Heart right ventricle (tissue), 16 donors: Measurements from ENCODE around the gene TTC8. TPM values are rescaled to one million over a fixed set of nuclear protein-coding genes. Genes with fewer than 3 reads are reported as not detected.
"Not testable (repeated sequence)": the region's sequence is repeated elsewhere in the genome, so short reads cannot be mapped to it uniquely, and the experiment has no call there.

Experiments
- ATAC-seq, 8 donors: fragments of 200-7000 bp; cut with Tn5 transposase; one replicate each; pipeline ENCODE4 v1.9.1; 2020; ENCODE audit warnings: mild to moderate bottlenecking in 8 of 8, moderate library complexity in 8 of 8, moderate number of reproducible peaks in 1 of 8
- DNase-seq, 2 donors: peaks; one replicate each; pipeline ENCODE4 v3.0.0-alpha.2; 2020
- H3K27ac ChIP-seq, 10 donors: fragments of 200-600 bp; sonication (generic) in 2 of 10; one replicate each; pipeline versions ENCODE4 v1.5.0 to v1.8.0; 2020 to 2022; ENCODE audit warnings: mild to moderate bottlenecking in 3 of 10
- H3K27me3 ChIP-seq, 7 donors: fragments of 200-600 bp; one replicate each; pipeline ENCODE4 v1.8.0; 2021 to 2022; ENCODE audit warnings: mild to moderate bottlenecking in 2 of 7
- H3K36me3 ChIP-seq, 9 donors: fragments of 200-600 bp; sonication (generic) in 1 of 9; one replicate each; pipeline versions ENCODE4 v1.5.0 to v1.8.0; 2020 to 2022; ENCODE audit warnings: mild to moderate bottlenecking in 2 of 9
- H3K4me1 ChIP-seq, 9 donors: fragments of 200-600 bp; sonication (generic) in 1 of 9; one replicate each; pipeline versions ENCODE4 v1.5.0 to v1.8.0; 2020 to 2022; ENCODE audit warnings: mild to moderate bottlenecking in 4 of 9
- H3K4me3 ChIP-seq, 10 donors: fragments of 200-600 bp; sonication (generic) in 2 of 10; one replicate each; pipeline versions ENCODE4 v1.5.0 to v1.8.0; 2020 to 2022; ENCODE audit warnings: mild to moderate bottlenecking in 7 of 10, moderate library complexity in 2 of 10
- H3K9me3 ChIP-seq, 11 donors: fragments of 200-600 bp in 10 of 11; sonication (generic) in 2 of 11; one replicate each; pipeline versions ENCODE4 v1.5.0 to v1.8.0; 2013 to 2022; ENCODE audit warnings: mild to moderate bottlenecking in 2 of 11, control low read depth in 1 of 11, moderate library complexity in 1 of 11
- CTCF ChIP-seq, 9 donors: fragments of 200-600 bp; sonication (generic) in 2 of 9; IDR thresholded peaks; one replicate each; pipeline versions ENCODE4 v1.5.0 to v1.8.0; 2021 to 2022; ENCODE audit warnings: antibody characterized with exemption in 9 of 9, mild to moderate bottlenecking in 5 of 9, moderate library complexity in 1 of 9
- WGBS, 2 donors: extraction: QIAGEN DNeasy Blood & Tissue Kit; methylation state at CpG; one replicate each; pipeline ENCODE4 v1.1.7; 2013; ENCODE audit warnings: inconsistent platforms in 1 of 2; 5-methylcytosine and 5-hydroxymethylcytosine counted together
- intact Hi-C, 10 donors: fragments of 100-400 bp; cut with DNase I; formaldehyde crosslinking; loops; one replicate each; pipeline versions ENCODE4 v1.11.1 to v1.14.2; 2022
- long read RNA-seq, 3 donors: library from polyadenylated mRNA; unstranded; transcript quantifications; one replicate each; pipeline ENCODE4 v2.0.0, GENCODE V29; 2020 to 2021
- polyA plus RNA-seq, 2 donors: library from polyadenylated mRNA; stranded (reverse); fragments of 200-250 nt; gene quantifications; one replicate each; pipeline ENCODE4 v1.2.3, GENCODE V29; 2013
- total RNA-seq, 10 donors: library from RNA; stranded (reverse); fragmentation: NEBNext Ultra II Directional in 3 of 10; extraction: Animal tissue kit (Norgen Biotek cat#: 25700) in 3 of 10; gene quantifications; one replicate each; pipeline versions ENCODE4 v1.2.1 to v1.2.4, GENCODE V29; 2021 to 2023
- donor health status: Arrhythmogenic right ventricular cardiomyopathy.
- donor health status: ischemic (EF 13 %, LVEDD 7.1; RV severe dilation, severe dysfunction).
- donor health status: healthy with polysubstance abuse.
- donor health status: DM: no; HTN: yes; CAD: no.
- donor health status: DM: no; HTN: no; CAD: no.
- donor health status: ischemic (EF 25% LVEDD 6.9; RV normal size, moderate dysfunction).
- donor health status: ischemic (EF 25% LVEDD 5.7; RV mildly dilated, moderate dysfunction).
- donor health status: healthy.
- donor health status: DM: yes; HTN: yes; CAD: no.
- donor health status: Ischemic cardiomyopathy.
- donor health status: ischemic (EF 35%, LVEDD 5.7; RV mildly dilated, moderate dysfunction).
- donor health status: nonischemic (EF 11% LVEDD 7.7; RV severe dilation, severe dysfunction).
- donor health status: DM: yes; HTN: yes; CAD: no.
- donor health status: PGD.
- donor health status: ischemic (EF 29% LVEDD 5.4; RV normal size, mild dysfunction).
- donor health status: nonischemic (EF 23%, LVEDD 6.1; RV moderate dilation, normal function).

TTC8 gene
- total RNA-seq (10 to 100 TPM in 6 of 10 donors, 1 to 10 TPM in 4; 5.5 to 16.0 (median 14.0) TPM), polyA plus RNA-seq (1 to 10 TPM; 3.8 to 6.1 TPM)
- long read RNA-seq, donor 1, full-length matches to known transcripts: 5 of 7 reads
- long read RNA-seq, donor 1, partial matches to known transcripts: 0 of 7 reads
- long read RNA-seq, donor 1, other reads (novel, unspliced or antisense): 2 of 7 reads
- long read RNA-seq, donor 2, full-length matches to known transcripts: 11 of 12 reads
- long read RNA-seq, donor 2, partial matches to known transcripts: 0 of 12 reads
- long read RNA-seq, donor 2, other reads (novel, unspliced or antisense): 1 of 12 reads
- long read RNA-seq, donor 3, full-length matches to known transcripts: 14 of 17 reads
- long read RNA-seq, donor 3, partial matches to known transcripts: 1 of 17 reads
- long read RNA-seq, donor 3, other reads (novel, unspliced or antisense): 2 of 17 reads

GRCh38 chr14:88824314-88825077 lies at the start of gene TTC8:
Gene TTC8 (plus strand): TSS chr14:88824651. CDS start chr14:88824708, 57 bp downstream.
- Histone ChIP-seq H3K36me3 (no peaks in the 10 kb centered on the region), H3K27me3 (peaks cover 0 to under 1% (median 0%) of the 10 kb centered on the region in 7 donors), H3K9me3 (no peaks in the 10 kb centered on the region), H3K4me3 (peak within 1 kb of the TSS; percentile 64 to 94 (median 72)), H3K27ac (peak within 1 kb of the TSS; percentile 48 to 95 (median 86)), H3K4me1 (peaks cover 0 to 23% (median 10%) of the 10 kb centered on the region in 9 donors)
- intact Hi-C loops: no loop called here
- WGBS, 2 donors: 1% methylated on average over 50 of the region's 50 CpGs
- ATAC-seq (peak; percentile 99 to 100 (median 100)), DNase-seq (peak; percentile 87 to 89)
- TF ChIP-seq CTCF (IDR thresholded peaks at IDR 0.05): peak in 1 of 9 donors; percentile 11

GRCh38 chr14:88775532-88775931 lies 48.9 kb upstream of the TTC8 start:
- Histone ChIP-seq H3K4me3 (no peak overlapping the region), H3K36me3 (no peaks in the 10 kb centered on the region), H3K27ac (no peak overlapping the region), H3K27me3 (peaks cover 0 to 14% (median 0%) of the 10 kb centered on the region in 7 donors), H3K9me3 (no peaks in the 10 kb centered on the region), H3K4me1 (no peaks in the 10 kb centered on the region)
- WGBS, 2 donors: 93 to 97% methylated on average over 3 of the region's 3 CpGs
- TF ChIP-seq CTCF (IDR thresholded peaks at IDR 0.05): no peak
- DNase-seq (no peak), ATAC-seq (no peak)
- intact Hi-C loops: no loop called here

- no peak for DNase-seq
- H3K36me3 ChIP-seq: no peaks in the 10 kb centered on the region
- intact Hi-C loops: no loop called here
- WGBS, 2 donors: 85 to 88% methylated on average over 1 of the region's 1 CpG
- H3K27ac ChIP-seq: no peak overlapping the region
- no peak overlapping the region for H3K4me3 ChIP-seq
- TF ChIP-seq CTCF (IDR thresholded peaks at IDR 0.05): no peak
- ATAC-seq: no peak
- peaks cover 0 to 25% (median 13%) of the 10 kb centered on the region in 7 donors for H3K27me3 ChIP-seq
- H3K4me1 ChIP-seq: no peaks in the 10 kb centered on the region
- H3K9me3 ChIP-seq: peaks cover 0 to 10% (median 0%) of the 10 kb centered on the region in 11 donors
Measured at GRCh38 chr14:88785911-88786310, 38.5 kb upstream of the TTC8 start.

- DNase-seq: no peak
- Histone ChIP-seq H3K9me3 (peaks cover 0 to 10% (median 0%) of the 10 kb centered on the region in 11 donors), H3K4me1 (peaks cover 0 to 3% (median 2%) of the 10 kb centered on the region in 9 donors), H3K27ac (no peak overlapping the region), H3K36me3 (no peaks in the 10 kb centered on the region), H3K27me3 (peaks cover 0 to 31% (median 13%) of the 10 kb centered on the region in 7 donors), H3K4me3 (no peak overlapping the region)
- TF ChIP-seq CTCF (IDR thresholded peaks at IDR 0.05): no peak
- ATAC-seq: no peak
- intact Hi-C loops: no loop called here
- 84 to 93% methylated on average over 4 of the region's 4 CpGs for WGBS, 2 donors
Measured at GRCh38 chr14:88786715-88787114, 37.7 kb upstream of the TTC8 start.

GRCh38 chr14:88789573-88789972 lies 34.9 kb upstream of the TTC8 start:
- H3K27ac ChIP-seq, H3K9me3 ChIP-seq, H3K4me3 ChIP-seq, DNase-seq, H3K36me3 ChIP-seq, ATAC-seq, intact Hi-C loops: not testable (repeated sequence)
- peaks cover 0 to 17% (median 12%) of the 10 kb centered on the region in 9 donors for H3K4me1 ChIP-seq
- peaks cover 0 to 40% (median 6%) of the 10 kb centered on the region in 7 donors for H3K27me3 ChIP-seq
